Endothelial cell of umbilical vein (primary cell): ENCODE data around the gene CDKN1A. TPM values are rescaled to one million over a fixed set of nuclear protein-coding genes. Genes with fewer than 3 reads are reported as not detected.

Source experiments
- BruUV-seq: library from RNA; stranded (reverse); fragments of 400-500 nt; replicated peaks from 2 replicates; lab custom pipeline; 2021; lab: Mats Ljungman, UMichigan
- CTCF ChIA-PET: fragments of 300-600, 350-600 bp; sonication (Branson Sonifier 250); formaldehyde crosslinking; loops from one replicate; lab custom pipeline; 2021; ENCODE audit warnings: antibody characterized with exemption, inconsistent platforms; lab: Charles Lee
- POLR2A ChIA-PET: fragments of 300-600, 350-600 bp; sonication (Branson Sonifier 250); formaldehyde crosslinking; loops from one replicate; lab custom pipeline; 2021; ENCODE audit warnings: antibody characterized with exemption, inconsistent platforms; lab: Charles Lee
- DNase-seq: peaks from one replicate; pipeline ENCODE4 v3.0.0-alpha.2; 2011; ENCODE audit warnings: low read depth, low spot score
- FAIRE-seq: peaks from 2 replicates; lab custom pipeline; 2011; peaks lifted over from hg19 to GRCh38; lab: Jason Lieb, UNC
- H2AFZ ChIP-seq: 2 replicates; pipeline ENCODE4 v1.6.0; 2012; ENCODE audit warnings: low read depth, low read length, control low read depth, inconsistent platforms
- H3K27ac ChIP-seq: 2 replicates; pipeline ENCODE4 v1.5.1; 2011; ENCODE audit warnings: low read depth, mild to moderate bottlenecking, control low read depth, low read length, moderate library complexity; ENCODE audit not compliant: insufficient read depth
- H3K27me3 ChIP-seq, 2 experiments: 2 replicates each; pipeline versions ENCODE4 v1.6.0 to v1.6.1; 2011; ENCODE audit warnings: low read length in 2 of 2, mixed read lengths in 1 of 2; ENCODE audit not compliant: control insufficient read depth in 2 of 2, insufficient read depth in 2 of 2
- H3K36me3 ChIP-seq, 2 experiments: 2 replicates in 1 of 2; 3 replicates in 1 of 2; pipeline ENCODE4 v1.5.1; 2011; ENCODE audit warnings: low read length in 2 of 2, mild to moderate bottlenecking in 1 of 2, moderate library complexity in 1 of 2; ENCODE audit not compliant: control insufficient read depth in 2 of 2, insufficient read depth in 2 of 2; ENCODE audit errors: extremely low read depth in 1 of 2
- H3K4me1 ChIP-seq: 3 replicates; pipeline ENCODE4 v1.5.1; 2011; ENCODE audit warnings: mild to moderate bottlenecking, low read length; ENCODE audit not compliant: control insufficient read depth, insufficient read depth; ENCODE audit errors: extremely low read depth
- H3K4me2 ChIP-seq: 2 replicates; pipeline ENCODE4 v1.6.1; 2011; ENCODE audit warnings: low read length, control low read depth, mixed read lengths; ENCODE audit not compliant: insufficient read depth
- H3K4me3 ChIP-seq, 3 experiments: fragments of 200-600 bp in 1 of 3; sonication (generic), shearing (Covaris generic) in 1 of 3; replicated peaks in 1 of 3; 2 replicates each; pipeline ENCODE4 v1.5.1; 2011 to 2016; ENCODE audit warnings: control low read depth in 3 of 3, low read length in 3 of 3, mild to moderate bottlenecking in 2 of 3, inconsistent platforms in 1 of 3, low read depth in 1 of 3, moderate library complexity in 1 of 3; ENCODE audit not compliant: insufficient read depth in 1 of 3
- H3K79me2 ChIP-seq: 2 replicates; pipeline ENCODE4 v1.6.0; 2012; ENCODE audit warnings: low read length, inconsistent platforms; ENCODE audit not compliant: control insufficient read depth, insufficient read depth
- H3K9ac ChIP-seq: replicated peaks from 2 replicates; pipeline ENCODE3; 2011; ENCODE audit warnings: low read length, control low read depth; ENCODE audit not compliant: insufficient read depth; ENCODE audit errors: extremely low read depth
- H3K9me1 ChIP-seq: replicated peaks from 3 replicates; pipeline ENCODE4 v1.6.0; 2011; ENCODE audit warnings: mild to moderate bottlenecking, low read length; ENCODE audit not compliant: control insufficient read depth, insufficient read depth; ENCODE audit errors: extremely low read depth
- H3K9me3 ChIP-seq: replicated peaks from 2 replicates; pipeline ENCODE4 v1.5.1; 2012; ENCODE audit warnings: low read length, inconsistent platforms; ENCODE audit not compliant: control insufficient read depth, insufficient read depth
- H4K20me1 ChIP-seq: replicated peaks from 2 replicates; pipeline ENCODE3; 2011; ENCODE audit warnings: mild to moderate bottlenecking, low read length; ENCODE audit not compliant: control insufficient read depth, insufficient read depth; ENCODE audit errors: extremely low read depth
- CTCF ChIP-seq, 2 donors: IDR thresholded peaks; 1 replicate in 1 of 2; 2 replicates in 1 of 2; pipeline ENCODE4 v1.5.1; 2011; ENCODE audit warnings: low read length in 2 of 2, mild to moderate bottlenecking in 2 of 2, moderate library complexity in 2 of 2, control low read depth in 1 of 2, inconsistent platforms in 1 of 2, low read depth in 1 of 2; ENCODE audit not compliant: insufficient read depth in 1 of 2; ENCODE audit errors: extremely low read depth in 1 of 2
- EZH2 ChIP-seq: IDR thresholded peaks from 2 replicates; pipeline ENCODE4 v1.6.1; 2012; ENCODE audit warnings: borderline replicate concordance, low read depth, mild to moderate bottlenecking, moderate library complexity, low read length, inconsistent platforms; ENCODE audit not compliant: severe bottlenecking
- FOS ChIP-seq: IDR thresholded peaks from 2 replicates; pipeline ENCODE4 v1.6.1; 2011; ENCODE audit warnings: mild to moderate bottlenecking, low read length, moderate library complexity, borderline replicate concordance; ENCODE audit not compliant: insufficient read depth
- GATA2 ChIP-seq: IDR thresholded peaks from 2 replicates; pipeline ENCODE4 v1.7.0; 2011; ENCODE audit warnings: low read depth, mild to moderate bottlenecking, moderate library complexity, mixed read lengths, low read length; ENCODE audit not compliant: insufficient read length, insufficient read depth
- JUN ChIP-seq: IDR thresholded peaks from 2 replicates; pipeline ENCODE4 v1.6.1; 2011; ENCODE audit warnings: borderline replicate concordance, low read depth; ENCODE audit not compliant: insufficient read length, insufficient read depth
- MAX ChIP-seq: IDR thresholded peaks from 2 replicates; pipeline ENCODE4 v1.6.1; 2011; ENCODE audit not compliant: insufficient read depth, insufficient read length
- MYC ChIP-seq: IDR thresholded peaks from one replicate; pipeline ENCODE4 v1.6.1; 2011; ENCODE audit warnings: mild to moderate bottlenecking, low read depth, low read length
- POLR2A ChIP-seq: IDR thresholded peaks from 2 replicates; pipeline ENCODE4 v1.6.1; 2012; ENCODE audit warnings: low read depth, mild to moderate bottlenecking, control low read depth, low read length
- POLR2AphosphoS5 ChIP-seq: IDR thresholded peaks from 2 replicates; pipeline ENCODE4 v1.6.1; 2012; ENCODE audit warnings: low read depth, mild to moderate bottlenecking, control low read depth, low read length, moderate library complexity; ENCODE audit not compliant: insufficient read depth
- dilution Hi-C: fragments of 300-500 bp; cut with MboI; formaldehyde crosslinking; loops from one replicate; pipeline ENCODE4 v1.15.0; 2019; ENCODE audit warnings: low sequenced_read_pairs; ENCODE audit not compliant: extremely low pct_ligation_motif_present
- intact Hi-C: fragments of 100-400 bp; cut with micrococcal nuclease; formaldehyde crosslinking; loops from one replicate; pipeline ENCODE4 v1.10.0; 2022
- polyA plus RNA-seq, 4 experiments: library from polyadenylated mRNA; depleted of rRNA in 3 of 4; stranded (reverse) in 3 of 4; unstranded in 1 of 4; fragments of >200 nt; gene quantifications; 2 replicates each; pipeline versions ENCODE4 v1.2.1 to v1.2.3, GENCODE V29; 2011 to 2012; ENCODE audit warnings: missing spikeins in 1 of 4
- total RNA-seq: library from RNA; stranded (reverse); gene quantifications from 2 replicates; pipeline ENCODE4 v1.2.3, GENCODE V29; 2021

CDKN1A gene
- total and polyA plus RNA-seq, 2 donors (not counting 3 experiments of a cell fraction or from before 2014, with no cell fraction given): 170 to 238 TPM

GRCh38 chr6:36702656-36703055 is 24.1 kb downstream of the CDKN1A start:
- dilution Hi-C loops: no loop called here
- FAIRE-seq: peak; percentile 68

More at GRCh38 chr6:36702656-36703055, 24.1 kb downstream of the CDKN1A start:
- Histone ChIP-seq H3K36me3 (no peaks in the 10 kb centered on the region), H3K9ac (no peak overlapping the region), H3K27ac (no peak overlapping the region), H4K20me1 (no peaks in the 10 kb centered on the region), H2AFZ (no peak overlapping the region), H3K9me3 (no peaks in the 10 kb centered on the region), H3K4me1 (no peaks in the 10 kb centered on the region), H3K27me3 (no peaks in the 10 kb centered on the region), H3K4me2 (no peak overlapping the region), H3K4me3 (no peak overlapping the region), H3K9me1 (no peaks in the 10 kb centered on the region), H3K79me2 (no peaks in the 10 kb centered on the region)
- POLR2A ChIA-PET: no interaction called here
- intact Hi-C loops: no loop called here
- CTCF ChIA-PET: no interaction called here
- no peak for DNase-seq
- no TSS peak for BruUV-seq
- TF ChIP-seq CTCF (IDR thresholded peaks at IDR 0.05; ENCODE audit: extremely low read depth in 1 of 2, insufficient read depth in 1 of 2, low read depth in 1 of 2, low read length in 2 of 2) (no peak), MAX (no peak), FOS (no peak), POLR2AphosphoS5 (no peak), JUN (no peak), MYC (no peak), EZH2 (no peak), POLR2A (no peak), GATA2 (no peak)
